WERI-Rb-1 (cell line): Measurements from ENCODE around the gene TSHZ2.
A peak's percentile ranks its signal among the peaks of the same experiment; 100 is the strongest.

Experiments
- DNase-seq: peaks from one replicate; pipeline ENCODE4 v3.0.0-alpha.2; 2020
- H3K27ac ChIP-seq: fragments of 250-450 bp; sonication (Bioruptor Pico); 2 replicates; pipeline ENCODE4 v1.5.1; 2020; ENCODE audit warnings: mild to moderate bottlenecking, moderate library complexity
- H3K27me3 ChIP-seq: fragments of 250-450 bp; sonication (Bioruptor Pico); 2 replicates; pipeline ENCODE4 v1.5.1; 2021; ENCODE audit warnings: mild to moderate bottlenecking, low read depth, moderate library complexity; ENCODE audit not compliant: insufficient read depth, severe bottlenecking
- H3K36me3 ChIP-seq: fragments of 250-450 bp; sonication (Bioruptor Pico); 2 replicates; pipeline ENCODE4 v1.5.1; 2020; ENCODE audit warnings: mild to moderate bottlenecking, moderate library complexity
- H3K4me3 ChIP-seq: 2 replicates; pipeline ENCODE4 v1.5.1; 2011; ENCODE audit warnings: low read depth, mild to moderate bottlenecking, control low read depth, low read length
- H3K9me3 ChIP-seq: fragments of 250-450 bp; sonication (Bioruptor Pico); 2 replicates; pipeline ENCODE4 v1.5.1; 2021; ENCODE audit warnings: mild to moderate bottlenecking, moderate library complexity; ENCODE audit not compliant: severe bottlenecking
- CTCF ChIP-seq: IDR thresholded peaks from 2 replicates; pipeline ENCODE4 v1.5.1; 2011; ENCODE audit warnings: low read depth, mild to moderate bottlenecking, control low read depth, inconsistent platforms, low read length

Gene TSHZ2

DNA sequence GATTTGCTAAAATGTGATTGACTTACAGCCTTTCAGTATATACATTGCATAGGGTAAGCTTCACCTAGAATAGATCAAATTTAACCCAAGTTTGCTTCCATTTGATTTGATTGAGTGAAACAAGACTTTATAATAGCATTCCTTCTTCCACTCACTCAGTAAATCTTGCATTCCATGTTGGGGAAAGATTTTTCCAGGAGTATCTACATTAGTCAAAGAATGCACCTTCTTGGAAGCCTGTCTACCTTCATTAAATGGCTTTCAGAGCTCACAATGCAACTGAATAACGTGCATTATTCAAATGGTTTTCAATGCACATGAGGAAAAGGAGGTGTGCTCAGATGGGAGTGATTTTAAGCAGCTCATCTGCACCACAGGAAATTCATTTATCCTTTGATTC is 38.3 kb upstream of the TSHZ2 start:
- Histone ChIP-seq H3K36me3 (no peaks in the 10 kb centered on the region), H3K9me3 (no peaks in the 10 kb centered on the region)

DNA sequence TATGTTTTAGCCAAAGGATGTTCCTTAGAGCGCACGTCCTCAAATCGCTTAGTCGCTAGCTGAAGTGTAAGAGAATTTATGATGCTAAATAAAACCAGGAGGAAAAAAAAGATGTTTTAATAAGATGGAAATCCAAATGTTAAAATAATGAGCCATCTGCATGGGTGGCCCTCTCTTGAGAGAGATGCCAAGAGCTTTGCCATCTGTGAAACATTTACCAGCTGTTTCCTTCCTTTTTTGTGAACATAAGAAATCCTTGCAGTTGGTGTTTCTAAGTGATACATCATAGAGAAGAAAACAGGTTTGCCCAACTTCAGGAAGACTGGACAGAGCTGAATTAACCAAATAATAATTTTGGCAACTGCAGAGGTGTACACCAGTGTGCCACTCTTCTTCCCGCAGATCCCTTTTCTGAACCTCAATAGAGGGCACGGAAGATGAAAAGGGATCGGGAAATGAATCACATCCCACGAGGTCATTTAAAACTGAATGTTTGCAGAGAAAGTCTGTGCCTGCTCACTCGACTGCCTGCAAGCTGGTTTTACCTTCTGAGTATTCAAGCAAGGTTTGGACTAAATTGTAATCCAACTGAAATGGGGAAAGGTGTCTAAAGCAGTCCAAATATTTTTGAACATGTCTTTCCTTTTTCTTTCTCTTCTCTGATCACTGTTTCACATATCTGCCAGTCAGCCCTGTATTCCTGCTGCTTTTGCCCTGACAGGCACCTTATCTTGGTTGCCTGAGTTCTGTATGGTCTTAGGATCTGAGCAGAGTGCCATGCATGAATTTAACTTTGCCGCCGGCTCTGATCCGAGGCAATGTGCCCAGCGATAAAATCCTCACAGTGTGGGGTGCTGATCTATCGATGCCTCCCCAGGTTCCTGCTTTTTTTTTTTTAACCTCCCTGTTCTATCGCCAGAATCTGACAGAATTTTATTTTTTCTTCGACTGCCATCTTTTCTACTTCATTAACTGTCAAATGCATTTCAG is 35.5 kb upstream of the TSHZ2 start:
- H3K27me3 ChIP-seq: no peaks in the 10 kb centered on the region
- H3K4me3 ChIP-seq: no peak overlapping the region
- H3K36me3 ChIP-seq: no peaks in the 10 kb centered on the region
- no peak for DNase-seq
- TF ChIP-seq CTCF: no peak
- no peaks in the 10 kb centered on the region for H3K9me3 ChIP-seq
- no peak overlapping the region for H3K27ac ChIP-seq

More for the DNA sequence above, 38.3 kb upstream of the TSHZ2 start:
- DNase-seq: no peak
- Histone ChIP-seq H3K27ac (no peak overlapping the region), H3K4me3 (no peak overlapping the region), H3K27me3 (no peaks in the 10 kb centered on the region)
- TF ChIP-seq CTCF: no peak

DNA sequence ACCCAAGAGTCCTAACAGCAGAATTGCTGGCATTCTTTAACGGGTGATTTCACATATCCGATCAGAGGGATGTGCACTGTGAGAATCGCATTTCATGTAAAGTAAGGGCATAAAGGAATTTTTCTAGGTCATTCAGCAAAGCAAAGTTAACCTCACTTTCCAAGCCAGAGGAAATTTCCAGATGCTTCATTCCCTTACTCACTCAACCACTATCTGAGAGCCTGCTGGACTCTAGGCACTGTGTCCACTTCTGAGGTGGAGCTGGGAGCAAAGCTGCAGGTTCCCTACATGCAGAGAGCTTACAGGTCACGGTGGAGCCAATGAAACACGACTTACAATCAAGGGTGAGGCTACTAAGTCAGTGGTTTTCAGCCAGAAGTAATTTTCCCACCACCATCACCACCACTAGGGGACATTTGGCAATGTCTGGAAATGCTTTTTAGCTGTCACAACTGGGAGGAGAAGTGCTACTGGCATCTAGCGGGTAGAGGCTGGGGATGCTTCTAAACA is 34.5 kb upstream of the TSHZ2 start:
- Histone ChIP-seq H3K27me3 (no peaks in the 10 kb centered on the region), H3K27ac (no peak overlapping the region), H3K4me3 (no peak overlapping the region), H3K9me3 (no peaks in the 10 kb centered on the region), H3K36me3 (no peaks in the 10 kb centered on the region)
- DNase-seq: peak; percentile 8
- TF ChIP-seq CTCF: peak; percentile 34; the same call in 1 of the 2 replicates

DNA sequence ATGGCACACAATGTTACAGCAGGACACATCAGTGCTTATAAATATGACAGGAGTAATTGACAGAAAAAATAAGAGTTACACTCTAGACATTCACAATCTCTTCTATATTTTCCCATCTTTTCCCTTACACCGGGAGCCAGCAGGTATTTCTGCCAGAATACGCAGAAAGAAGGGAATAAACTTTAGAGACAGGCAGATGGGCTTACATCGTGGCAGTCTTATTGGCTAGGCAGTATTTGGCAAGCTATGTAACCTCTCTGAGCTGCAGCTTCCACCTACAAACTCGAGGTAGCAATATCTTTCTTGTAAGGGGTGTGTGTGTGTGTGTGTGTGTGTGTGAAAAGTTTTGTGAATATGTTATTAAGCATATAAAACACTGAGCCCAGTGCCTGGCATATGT is 33.0 kb upstream of the TSHZ2 start:
- TF ChIP-seq CTCF: no peak
- Histone ChIP-seq H3K9me3 (no peaks in the 10 kb centered on the region), H3K27ac (no peak overlapping the region), H3K27me3 (no peaks in the 10 kb centered on the region), H3K36me3 (no peaks in the 10 kb centered on the region), H3K4me3 (no peak overlapping the region)
- no peak for DNase-seq

DNA sequence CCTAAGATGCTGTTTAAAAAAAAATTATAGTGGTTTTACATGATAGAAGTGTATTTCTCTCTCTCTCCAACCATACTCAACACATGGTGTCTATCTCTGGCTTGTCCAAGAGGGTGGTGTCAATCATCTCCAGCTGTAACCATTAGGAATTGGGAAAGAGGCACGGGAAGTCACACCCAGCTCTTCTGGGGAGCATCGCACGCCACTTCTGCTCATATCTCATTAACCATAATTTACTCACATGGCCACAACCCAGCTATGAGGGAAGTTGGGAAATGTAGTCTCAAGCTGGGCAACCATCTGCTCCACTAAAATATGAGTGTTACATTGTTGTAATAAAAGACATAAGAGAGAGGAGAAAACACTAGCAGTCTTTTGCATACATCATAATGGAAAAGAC is 30.4 kb upstream of the TSHZ2 start:
- H3K27ac ChIP-seq: no peak overlapping the region
- no peaks in the 10 kb centered on the region for H3K9me3 ChIP-seq
- no peaks in the 10 kb centered on the region for H3K36me3 ChIP-seq
- no peaks in the 10 kb centered on the region for H3K27me3 ChIP-seq
- H3K4me3 ChIP-seq: no peak overlapping the region
- DNase-seq: no peak
- no peak for TF ChIP-seq CTCF
